Right lung (tissue), 5 donors: ENCODE data around the gene SGSM2. TPM values are rescaled to one million over a fixed set of nuclear protein-coding genes. Genes with fewer than 3 reads are reported as not detected.

ENCODE experiments used
- DNase-seq, 2 donors: peaks; one replicate each; pipeline ENCODE4 v3.0.0-alpha.2; 2013
- polyA plus RNA-seq, 5 donors: library from polyadenylated mRNA; unstranded; fragments of 120-200 nt; gene quantifications; one replicate each; pipeline versions ENCODE4 v1.2.1 to v1.2.3, GENCODE V29; 2013; ENCODE audit warnings: inconsistent platforms in 1 of 5, low replicate concordance in 1 of 5; ENCODE audit not compliant: insufficient read length in 5 of 5, insufficient read depth in 1 of 5

SGSM2 gene
- polyA plus RNA-seq, 5 donors: 68.8 to 103 (median 86.9) TPM

GRCh38 chr17:2335726-2336214, 1.5 kb upstream of the SGSM2 start:
- no peak for DNase-seq

- peak; percentile 89 for DNase-seq
Observed at GRCh38 chr17:2336215-2336851, 968 bp upstream of the SGSM2 start, which contains the start of gene TSR1. TSR1 (minus strand) TSS chr17:2336457; CDS start chr17:2336427, 30 bp downstream.

- DNase-seq: peak; percentile 24 to 47
Observed at GRCh38 chr17:2337544-2338314, 428 bp downstream of the SGSM2 start.

GRCh38 chr17:2338315-2338657, 985 bp downstream of the SGSM2 start:
- DNase-seq: no peak

- no peak for DNase-seq
Observed at GRCh38 chr17:2343421-2343820, 6.1 kb downstream of the SGSM2 start.

- no peak for DNase-seq
Observed at GRCh38 chr17:2344528-2344927, 7.2 kb downstream of the SGSM2 start.

GRCh38 chr17:2346475-2346874, 9.2 kb downstream of the SGSM2 start:
- no peak for DNase-seq

GRCh38 chr17:2347805-2348685, 10.7 kb downstream of the SGSM2 start:
- no peak for DNase-seq

- DNase-seq: no peak
Observed at GRCh38 chr17:2351269-2351668, 14.0 kb downstream of the SGSM2 start.

GRCh38 chr17:2354311-2354710, 17.0 kb downstream of the SGSM2 start:
- DNase-seq: no peak

- no peak for DNase-seq
Observed at GRCh38 chr17:2357237-2357636, 19.9 kb downstream of the SGSM2 start.

GRCh38 chr17:2357931-2358434, 20.7 kb downstream of the SGSM2 start:
- no peak for DNase-seq

- DNase-seq: no peak
Observed at GRCh38 chr17:2361010-2361760, 23.9 kb downstream of the SGSM2 start.

- DNase-seq: no peak
Observed at GRCh38 chr17:2362016-2362415, 24.7 kb downstream of the SGSM2 start.

GRCh38 chr17:2362416-2362815, 25.1 kb downstream of the SGSM2 start:
- no peak for DNase-seq

GRCh38 chr17:2362881-2363280, 25.6 kb downstream of the SGSM2 start:
- DNase-seq: no peak

- DNase-seq: no peak
Observed at GRCh38 chr17:2363318-2363717, 26.0 kb downstream of the SGSM2 start.

- no peak for DNase-seq
Observed at GRCh38 chr17:2363851-2364762, 26.8 kb downstream of the SGSM2 start.

GRCh38 chr17:2364763-2365116, 27.4 kb downstream of the SGSM2 start:
- DNase-seq: no peak

GRCh38 chr17:2365132-2365531, 27.8 kb downstream of the SGSM2 start:
- no peak for DNase-seq
